Loucy (cell line): ENCODE data around the gene LTBP2.

Experiments
- H2AFZ ChIP-seq: fragments of 200-600 bp; sonication (generic); 2 replicates; pipeline ENCODE4 v1.6.0; 2016; ENCODE audit warnings: antibody characterized with exemption, mild to moderate bottlenecking, low read length, moderate library complexity
- H3F3A ChIP-seq: fragments of 200-600 bp; 2 replicates; pipeline ENCODE4 v1.6.0; 2016; ENCODE audit warnings: antibody characterized with exemption, low read depth, mild to moderate bottlenecking
- H3K27me3 ChIP-seq: fragments of 200-600 bp; sonication (generic); 2 replicates; pipeline ENCODE4 v1.6.1; 2014; ENCODE audit warnings: low read length, mild to moderate bottlenecking; ENCODE audit not compliant: insufficient read depth, poor library complexity, severe bottlenecking
- H3K36me3 ChIP-seq: fragments of 200-600 bp; sonication (generic); 2 replicates; pipeline ENCODE4 v1.6.1; 2016; ENCODE audit warnings: low read length; ENCODE audit not compliant: insufficient read depth
- H3K4me1 ChIP-seq: fragments of 200-600 bp; sonication (generic); 2 replicates; pipeline ENCODE4 v1.5.1; 2014; ENCODE audit warnings: low read length, mild to moderate bottlenecking; ENCODE audit not compliant: insufficient read depth, poor library complexity, severe bottlenecking
- H3K4me2 ChIP-seq: fragments of 200-600 bp; sonication (generic); 2 replicates; pipeline ENCODE4 v1.6.0; 2014; ENCODE audit warnings: antibody characterized with exemption, low read length, low read depth, mild to moderate bottlenecking; ENCODE audit not compliant: poor library complexity, severe bottlenecking
- H3K4me3 ChIP-seq: fragments of 200-600 bp; sonication (generic); 2 replicates; pipeline ENCODE4 v1.5.1; 2014; ENCODE audit warnings: low read length, mild to moderate bottlenecking, mixed read lengths; ENCODE audit not compliant: poor library complexity, severe bottlenecking
- H3K79me2 ChIP-seq: fragments of 200-600 bp; sonication (generic); 2 replicates; pipeline ENCODE4 v1.6.1; 2014; ENCODE audit warnings: low read length; ENCODE audit not compliant: insufficient read depth
- H3K9ac ChIP-seq: fragments of 200-600 bp; sonication (generic); 2 replicates; pipeline ENCODE4 v1.6.0; 2014; ENCODE audit warnings: mild to moderate bottlenecking, low read depth, low read length, moderate library complexity; ENCODE audit not compliant: poor library complexity, severe bottlenecking
- H3K9me2 ChIP-seq: fragments of 200-600 bp; sonication (generic); replicated peaks from 2 replicates; pipeline ENCODE4 v1.6.1; 2016; ENCODE audit warnings: low read depth, low read length, mixed read lengths
- H3K9me3 ChIP-seq: fragments of 200-600 bp; sonication (generic); 2 replicates; pipeline ENCODE4 v1.6.1; 2014; ENCODE audit warnings: mild to moderate bottlenecking, antibody characterized with exemption, low read length, low read depth; ENCODE audit not compliant: insufficient read depth
- H4K20me1 ChIP-seq: fragments of 200-600 bp; sonication (generic); 2 replicates; pipeline ENCODE4 v1.6.0; 2014; ENCODE audit warnings: antibody characterized with exemption, low read length, mild to moderate bottlenecking; ENCODE audit not compliant: insufficient read depth, poor library complexity, severe bottlenecking
- EZH2phosphoT487 ChIP-seq: fragments of 200-600 bp; IDR thresholded peaks from 2 replicates; pipeline ENCODE4 v1.6.1; 2018; ENCODE audit warnings: antibody characterized with exemption, mild to moderate bottlenecking, moderate library complexity, borderline replicate concordance
- TF ChIP-seq, protein P1 (sequence below): fragments of 200-600 bp; sonication (generic); conservative IDR thresholded peaks from 2 replicates; pipeline ENCODE4 v1.5.1; 2014; ENCODE audit warnings: mild to moderate bottlenecking, antibody characterized with exemption, low read length

LTBP2 gene

DNA sequence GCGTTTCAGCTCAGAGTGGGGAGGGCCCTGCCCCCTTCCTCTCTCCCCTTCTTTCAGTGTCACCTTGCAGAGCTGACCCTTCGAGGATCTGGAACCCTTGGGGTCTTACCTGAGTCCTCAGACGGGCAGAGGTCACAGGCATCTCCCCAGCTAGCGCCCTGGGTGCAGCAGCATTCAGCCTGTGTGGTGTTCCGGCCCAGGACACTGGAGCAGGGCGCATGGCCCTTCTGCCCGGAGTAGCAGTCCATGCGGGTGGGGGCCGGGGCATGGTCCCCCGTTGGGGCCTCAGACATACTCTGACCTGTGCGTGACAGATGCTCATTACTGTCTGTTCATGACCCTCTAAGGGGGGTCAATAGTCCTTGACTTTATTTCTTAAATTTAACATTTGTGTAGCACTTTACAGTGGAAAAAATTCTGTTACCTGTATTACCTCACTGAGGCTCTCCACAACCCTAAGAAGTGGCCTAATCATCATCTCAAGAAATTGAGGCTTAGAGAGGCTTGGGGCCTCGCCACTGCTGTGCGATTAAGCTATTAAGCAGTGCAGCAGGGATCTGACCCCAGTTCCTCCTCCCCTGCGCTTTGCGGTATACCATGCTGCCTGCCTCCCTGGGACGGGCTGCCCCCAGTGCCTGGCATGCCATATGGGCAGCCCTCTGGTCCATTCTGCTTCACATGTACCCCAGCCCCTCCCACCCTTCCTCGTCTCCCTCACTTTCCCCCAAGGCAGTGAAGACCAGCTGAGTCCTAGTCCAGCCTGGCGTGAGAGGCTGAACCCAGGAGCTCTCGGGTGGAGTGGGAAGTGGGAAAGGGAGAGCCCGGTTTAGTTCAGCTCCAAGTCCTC lies 106.9 kb downstream of the LTBP2 start:
- H3K27me3 ChIP-seq, result no peaks in the 10 kb centered on the region
- no peak overlapping the region for H2AFZ ChIP-seq
- no peak overlapping the region for H3K4me2 ChIP-seq
- H3F3A ChIP-seq, result no peaks in the 10 kb centered on the region
- no peaks in the 10 kb centered on the region for H4K20me1 ChIP-seq
- H3K79me2 ChIP-seq, result no peaks in the 10 kb centered on the region
- H3K36me3 ChIP-seq, result no peaks in the 10 kb centered on the region
- H3K9ac ChIP-seq, result no peak overlapping the region
- H3K9me2 ChIP-seq, result no peaks in the 10 kb centered on the region
- no peaks in the 10 kb centered on the region for H3K9me3 ChIP-seq
- TF ChIP-seq, protein P1, sequence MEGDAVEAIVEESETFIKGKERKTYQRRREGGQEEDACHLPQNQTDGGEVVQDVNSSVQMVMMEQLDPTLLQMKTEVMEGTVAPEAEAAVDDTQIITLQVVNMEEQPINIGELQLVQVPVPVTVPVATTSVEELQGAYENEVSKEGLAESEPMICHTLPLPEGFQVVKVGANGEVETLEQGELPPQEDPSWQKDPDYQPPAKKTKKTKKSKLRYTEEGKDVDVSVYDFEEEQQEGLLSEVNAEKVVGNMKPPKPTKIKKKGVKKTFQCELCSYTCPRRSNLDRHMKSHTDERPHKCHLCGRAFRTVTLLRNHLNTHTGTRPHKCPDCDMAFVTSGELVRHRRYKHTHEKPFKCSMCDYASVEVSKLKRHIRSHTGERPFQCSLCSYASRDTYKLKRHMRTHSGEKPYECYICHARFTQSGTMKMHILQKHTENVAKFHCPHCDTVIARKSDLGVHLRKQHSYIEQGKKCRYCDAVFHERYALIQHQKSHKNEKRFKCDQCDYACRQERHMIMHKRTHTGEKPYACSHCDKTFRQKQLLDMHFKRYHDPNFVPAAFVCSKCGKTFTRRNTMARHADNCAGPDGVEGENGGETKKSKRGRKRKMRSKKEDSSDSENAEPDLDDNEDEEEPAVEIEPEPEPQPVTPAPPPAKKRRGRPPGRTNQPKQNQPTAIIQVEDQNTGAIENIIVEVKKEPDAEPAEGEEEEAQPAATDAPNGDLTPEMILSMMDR, result no peak
- TF ChIP-seq EZH2phosphoT487, result no peak
- no peak overlapping the region for H3K4me3 ChIP-seq
- H3K4me1 ChIP-seq, result no peaks in the 10 kb centered on the region

DNA sequence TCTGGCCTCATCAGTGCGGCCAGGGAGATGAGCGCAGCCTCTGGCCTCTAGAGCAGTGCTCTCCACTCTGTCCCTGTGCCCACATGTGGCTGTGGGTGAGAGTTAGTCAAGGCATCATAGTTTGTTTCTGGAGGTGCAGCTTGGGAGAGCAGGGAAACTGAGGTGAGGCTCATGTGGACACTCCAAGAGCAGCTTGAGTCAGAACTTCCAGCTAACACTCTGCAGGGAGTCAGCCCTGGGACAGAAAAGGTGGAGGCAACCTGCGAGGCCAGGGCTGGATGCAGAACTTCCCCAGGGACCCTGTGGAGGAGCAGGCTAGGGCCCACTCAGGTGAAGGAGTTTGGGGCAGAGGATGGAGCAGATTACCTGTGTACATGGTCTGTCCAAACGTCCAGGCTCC lies 107.6 kb downstream of the LTBP2 start:
- no peak overlapping the region for H3K9ac ChIP-seq
- no peaks in the 10 kb centered on the region for H3K9me2 ChIP-seq
- TF ChIP-seq EZH2phosphoT487, result no peak
- TF ChIP-seq, protein P1, result no peak
- no peaks in the 10 kb centered on the region for H3K4me1 ChIP-seq
- no peaks in the 10 kb centered on the region for H4K20me1 ChIP-seq
- no peaks in the 10 kb centered on the region for H3K79me2 ChIP-seq
- H3K4me3 ChIP-seq, result no peak overlapping the region
- H3F3A ChIP-seq, result no peaks in the 10 kb centered on the region
- no peaks in the 10 kb centered on the region for H3K36me3 ChIP-seq
- no peaks in the 10 kb centered on the region for H3K9me3 ChIP-seq
- no peak overlapping the region for H2AFZ ChIP-seq
- H3K4me2 ChIP-seq, result no peak overlapping the region
- H3K27me3 ChIP-seq, result no peaks in the 10 kb centered on the region

DNA sequence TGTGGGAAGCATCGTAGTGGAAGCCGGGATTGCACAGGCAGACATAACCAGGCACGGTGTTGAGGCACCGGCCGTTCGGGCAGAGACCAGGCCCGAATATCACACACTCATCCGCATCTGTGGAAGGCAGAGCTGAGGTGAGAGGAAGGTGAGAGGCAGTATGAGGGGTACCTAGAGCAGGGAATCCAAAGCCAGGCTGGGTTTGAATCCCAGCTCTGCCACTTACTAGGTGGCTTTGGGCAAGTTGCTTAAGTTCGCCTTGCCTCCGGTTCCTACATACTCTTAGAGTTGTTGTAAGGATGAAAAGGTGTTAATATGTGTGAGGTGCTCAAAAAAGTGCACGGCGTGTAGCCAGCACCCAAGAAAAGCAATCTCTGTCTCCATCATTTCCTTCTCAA lies 108.1 kb downstream of the LTBP2 start:
- Histone ChIP-seq H3K9me3 (no peaks in the 10 kb centered on the region), H3K9ac (no peak overlapping the region), H3K27me3 (no peaks in the 10 kb centered on the region), H2AFZ (no peak overlapping the region), H4K20me1 (no peaks in the 10 kb centered on the region), H3K4me1 (no peaks in the 10 kb centered on the region), H3K79me2 (no peaks in the 10 kb centered on the region), H3K36me3 (no peaks in the 10 kb centered on the region), H3K9me2 (no peaks in the 10 kb centered on the region), H3K4me3 (no peak overlapping the region), H3K4me2 (no peak overlapping the region), H3F3A (no peaks in the 10 kb centered on the region)
- TF ChIP-seq EZH2phosphoT487, result no peak
- TF ChIP-seq, protein P1, result no peak
